Activated naive CD8-positive, alpha-beta T cell treated with anti-CD3 and anti-CD28 coated beads for 36 hours (primary cell): Measurements from ENCODE around the gene SEL1L3. TPM values are rescaled to one million over a fixed set of nuclear protein-coding genes. Genes with fewer than 3 reads are reported as not detected.

Source experiments
- DNase-seq: peaks from one replicate; pipeline ENCODE4 v3.0.0; 2021
- H3K27ac Mint-ChIP-seq: one replicate; pipeline ENCODE4 v1.8.0; 2022; ENCODE audit warnings: mild to moderate bottlenecking, moderate library complexity, mixed read lengths
- H3K27me3 Mint-ChIP-seq: one replicate; pipeline ENCODE4 v1.8.0; 2022; ENCODE audit warnings: mild to moderate bottlenecking, mixed read lengths
- H3K36me3 Mint-ChIP-seq: one replicate; pipeline ENCODE4 v1.8.0; 2021; ENCODE audit warnings: mild to moderate bottlenecking, mixed read lengths
- H3K4me1 Mint-ChIP-seq: one replicate; pipeline ENCODE4 v1.8.0; 2021; ENCODE audit warnings: mixed read lengths
- H3K4me3 Mint-ChIP-seq: one replicate; pipeline ENCODE4 v1.8.0; 2022; ENCODE audit warnings: mild to moderate bottlenecking, moderate library complexity, mixed read lengths
- H3K9me3 Mint-ChIP-seq: one replicate; pipeline ENCODE4 v1.8.0; 2022; ENCODE audit warnings: mixed read lengths
- total RNA-seq, 2 experiments: library from RNA; stranded (reverse); gene quantifications; one replicate each; pipeline ENCODE4 v1.2.3, GENCODE V29; 2021

SEL1L3 gene
- total RNA-seq, 2 experiments from 2014 or later = 25.5 to 27.1 TPM

GRCh38 chr4:25749150-25749794 lies 113.5 kb downstream of the SEL1L3 start:
- Mint-ChIP-seq H3K4me1 (no peaks in the 10 kb centered on the region), H3K4me3 (no peak overlapping the region), H3K27ac (no peak overlapping the region), H3K9me3 (no peaks in the 10 kb centered on the region), H3K27me3 (no peaks in the 10 kb centered on the region), H3K36me3 (peaks cover 9% of the 10 kb centered on the region)
- DNase-seq = no peak

- DNase-seq = no peak
- Mint-ChIP-seq H3K36me3 (peaks cover 11% of the 10 kb centered on the region), H3K27me3 (no peaks in the 10 kb centered on the region), H3K27ac (no peak overlapping the region), H3K9me3 (no peaks in the 10 kb centered on the region), H3K4me3 (no peak overlapping the region), H3K4me1 (no peaks in the 10 kb centered on the region)
These were observed 118.8 kb downstream of the SEL1L3 start for GRCh38 chr4:25743971-25744370.

GRCh38 chr4:25729564-25729963 lies 133.2 kb downstream of the SEL1L3 start:
- H3K9me3 Mint-ChIP-seq = no peaks in the 10 kb centered on the region
- no peaks in the 10 kb centered on the region for H3K27me3 Mint-ChIP-seq
- DNase-seq = no peak
- H3K4me1 Mint-ChIP-seq = no peaks in the 10 kb centered on the region
- H3K4me3 Mint-ChIP-seq = no peak overlapping the region
- no peak overlapping the region for H3K27ac Mint-ChIP-seq
- no peaks in the 10 kb centered on the region for H3K36me3 Mint-ChIP-seq

DNA sequence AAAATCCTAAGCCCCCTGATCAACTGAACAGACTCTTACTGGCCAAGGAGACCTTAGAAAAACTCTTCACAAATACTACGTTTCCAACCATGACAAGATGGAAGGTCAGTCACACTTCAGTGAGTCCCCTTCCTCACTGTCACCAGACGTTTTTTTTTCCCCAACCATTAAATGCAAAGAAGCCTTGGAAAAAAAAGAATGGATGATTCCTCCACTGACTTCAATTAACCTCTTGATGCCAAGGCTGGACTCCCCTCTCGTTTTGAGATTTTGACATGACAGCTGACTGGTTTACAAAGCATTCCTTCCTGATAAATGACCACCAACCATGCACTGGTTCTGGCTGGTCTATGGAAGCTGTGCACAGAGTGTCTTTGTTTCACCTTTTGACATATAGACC lies 133.9 kb downstream of the SEL1L3 start:
- DNase-seq = no peak
- H3K4me1 Mint-ChIP-seq = no peaks in the 10 kb centered on the region
- no peaks in the 10 kb centered on the region for H3K27me3 Mint-ChIP-seq

DNA sequence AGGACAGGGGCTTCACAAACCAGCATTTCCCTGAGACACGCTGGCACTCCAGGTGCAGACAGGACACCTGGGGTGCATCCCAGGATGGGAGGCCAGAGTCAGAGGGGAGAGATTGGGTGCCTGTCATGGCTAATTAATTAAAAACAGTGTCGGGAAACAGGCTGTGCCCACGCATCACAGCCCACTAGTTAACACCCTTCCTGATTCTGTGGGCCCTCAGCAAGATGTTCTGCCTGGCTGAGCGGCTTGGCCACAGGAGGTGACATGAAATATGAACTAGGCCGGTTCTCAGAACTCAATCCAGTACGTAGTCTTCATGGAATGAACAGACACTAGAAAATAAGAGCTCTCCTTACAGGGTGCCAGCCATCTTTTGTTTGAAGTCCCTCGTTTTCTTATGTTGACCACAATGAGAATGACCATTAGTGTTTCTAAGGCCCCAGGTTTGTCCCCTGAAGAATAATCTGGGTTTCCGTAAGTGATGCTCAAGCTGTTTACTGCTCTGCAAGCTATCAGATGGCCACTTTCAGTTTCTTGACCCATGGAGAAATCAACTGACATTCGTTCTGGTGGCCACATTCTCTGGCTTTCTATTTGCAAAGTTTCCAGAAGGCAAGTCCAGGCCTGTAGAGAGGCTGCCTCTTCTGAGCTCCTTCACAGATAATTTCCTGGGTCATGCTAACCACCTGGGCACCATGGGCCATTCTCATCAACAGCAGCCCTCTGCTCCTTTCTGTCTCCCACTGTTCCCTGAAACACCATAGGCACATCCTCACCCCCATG lies 134.9 kb downstream of the SEL1L3 start:
- H3K27me3 Mint-ChIP-seq = no peaks in the 10 kb centered on the region
- H3K9me3 Mint-ChIP-seq = no peaks in the 10 kb centered on the region
- H3K27ac Mint-ChIP-seq = no peak overlapping the region
- no peak overlapping the region for H3K4me3 Mint-ChIP-seq
- H3K36me3 Mint-ChIP-seq = no peaks in the 10 kb centered on the region
- H3K4me1 Mint-ChIP-seq = no peaks in the 10 kb centered on the region
- DNase-seq = no peak

More for the DNA sequence above, 133.9 kb downstream of the SEL1L3 start:
- H3K9me3 Mint-ChIP-seq = no peaks in the 10 kb centered on the region
- no peaks in the 10 kb centered on the region for H3K36me3 Mint-ChIP-seq
- no peak overlapping the region for H3K27ac Mint-ChIP-seq
- no peak overlapping the region for H3K4me3 Mint-ChIP-seq

DNA sequence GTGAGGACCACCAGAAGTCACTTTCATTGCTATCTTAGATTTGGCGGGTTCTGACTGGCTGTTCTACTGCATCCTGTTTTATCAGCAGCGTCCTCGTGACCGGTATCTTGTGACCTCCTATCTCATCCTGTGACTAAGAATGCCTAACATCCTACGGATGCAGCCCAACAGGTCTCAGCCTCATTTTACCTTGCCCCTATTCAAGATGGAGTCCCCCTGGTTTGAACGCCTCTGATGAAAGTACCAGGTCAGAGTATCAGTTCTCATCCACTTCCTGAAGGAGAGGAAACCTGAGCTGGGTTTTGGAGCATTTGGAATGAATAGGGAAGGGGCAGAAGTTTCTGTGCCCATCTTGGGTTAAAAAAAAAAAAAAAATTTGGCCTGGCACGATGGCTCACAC lies 136.9 kb downstream of the SEL1L3 start:
- Mint-ChIP-seq H3K27me3 (no peaks in the 10 kb centered on the region), H3K36me3 (no peaks in the 10 kb centered on the region), H3K4me1 (no peaks in the 10 kb centered on the region), H3K27ac (no peak overlapping the region), H3K4me3 (no peak overlapping the region), H3K9me3 (no peaks in the 10 kb centered on the region)
- no peak for DNase-seq

DNA sequence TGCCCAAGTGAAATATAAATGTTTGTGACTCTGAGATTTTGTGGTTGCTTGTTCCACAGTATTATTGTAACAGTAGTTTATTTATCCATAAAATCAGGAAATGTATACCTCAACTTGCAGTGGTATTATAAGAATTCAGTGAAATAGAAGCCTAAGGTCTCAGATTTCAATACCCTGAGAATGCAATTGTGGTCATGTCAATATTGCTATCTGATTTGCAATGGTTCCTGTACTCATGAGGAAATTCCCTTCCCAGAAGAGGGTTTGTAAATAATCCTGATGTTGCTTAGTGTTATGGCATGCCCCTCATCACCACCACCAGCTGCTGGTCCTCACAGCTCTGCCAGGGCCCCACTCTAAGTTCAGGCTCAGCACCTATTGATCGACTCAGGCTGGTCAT lies 139.4 kb downstream of the SEL1L3 start:
- H3K36me3 Mint-ChIP-seq = no peaks in the 10 kb centered on the region
- no peak overlapping the region for H3K4me3 Mint-ChIP-seq
- H3K9me3 Mint-ChIP-seq = no peaks in the 10 kb centered on the region
- no peaks in the 10 kb centered on the region for H3K27me3 Mint-ChIP-seq
- no peak for DNase-seq
- H3K27ac Mint-ChIP-seq = no peak overlapping the region
- no peaks in the 10 kb centered on the region for H3K4me1 Mint-ChIP-seq

- H3K9me3 Mint-ChIP-seq = no peaks in the 10 kb centered on the region
- no peaks in the 10 kb centered on the region for H3K27me3 Mint-ChIP-seq
- no peaks in the 10 kb centered on the region for H3K4me1 Mint-ChIP-seq
- DNase-seq = no peak
- H3K4me3 Mint-ChIP-seq = no peak overlapping the region
- H3K36me3 Mint-ChIP-seq = no peaks in the 10 kb centered on the region
- H3K27ac Mint-ChIP-seq = no peak overlapping the region
These were observed 139.8 kb downstream of the SEL1L3 start for GRCh38 chr4:25722964-25723363.

GRCh38 chr4:25713812-25714211 lies 149.0 kb downstream of the SEL1L3 start:
- no peaks in the 10 kb centered on the region for H3K4me1 Mint-ChIP-seq
- H3K36me3 Mint-ChIP-seq = no peaks in the 10 kb centered on the region
- H3K4me3 Mint-ChIP-seq = no peak overlapping the region
- H3K27me3 Mint-ChIP-seq = no peaks in the 10 kb centered on the region
- H3K9me3 Mint-ChIP-seq = peaks cover 2% of the 10 kb centered on the region
- DNase-seq = no peak
- H3K27ac Mint-ChIP-seq = no peak overlapping the region

- Mint-ChIP-seq H3K9me3 (peaks cover 4% of the 10 kb centered on the region), H3K27me3 (no peaks in the 10 kb centered on the region), H3K4me3 (no peak overlapping the region), H3K36me3 (no peaks in the 10 kb centered on the region), H3K4me1 (no peaks in the 10 kb centered on the region), H3K27ac (no peak overlapping the region)
- DNase-seq = no peak
These were observed 150.2 kb downstream of the SEL1L3 start for GRCh38 chr4:25712611-25713010.

- H3K4me3 Mint-ChIP-seq = no peak overlapping the region
- peaks cover 4% of the 10 kb centered on the region for H3K9me3 Mint-ChIP-seq
- H3K27ac Mint-ChIP-seq = no peak overlapping the region
- no peak for DNase-seq
- H3K36me3 Mint-ChIP-seq = no peaks in the 10 kb centered on the region
- no peaks in the 10 kb centered on the region for H3K27me3 Mint-ChIP-seq
- no peaks in the 10 kb centered on the region for H3K4me1 Mint-ChIP-seq
These were observed 152.2 kb downstream of the SEL1L3 start for GRCh38 chr4:25710637-25711036.

DNA sequence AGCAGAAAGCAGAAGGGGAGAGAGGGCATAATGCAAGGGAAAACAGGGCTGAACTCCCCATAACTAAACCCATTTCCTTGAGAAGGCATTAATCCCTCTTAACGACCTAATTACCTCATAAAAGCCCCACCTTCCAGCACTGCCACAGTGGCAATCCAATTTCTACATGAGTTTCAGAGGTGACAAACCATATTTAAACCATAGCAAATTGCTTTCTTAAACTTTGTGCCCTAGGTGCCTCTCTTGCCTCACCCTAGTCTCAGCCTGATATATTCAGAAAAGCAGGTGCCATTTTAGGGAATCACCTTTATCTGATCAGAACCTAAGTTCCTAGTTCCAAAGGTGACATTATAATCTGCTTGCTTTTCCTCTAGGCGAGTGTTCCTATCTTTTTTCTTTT lies 158.3 kb downstream of the SEL1L3 start:
- Mint-ChIP-seq H3K4me3 (no peak overlapping the region), H3K27ac (no peak overlapping the region), H3K36me3 (no peaks in the 10 kb centered on the region), H3K9me3 (peaks cover 4% of the 10 kb centered on the region), H3K27me3 (no peaks in the 10 kb centered on the region), H3K4me1 (no peaks in the 10 kb centered on the region)
- DNase-seq = no peak

DNA sequence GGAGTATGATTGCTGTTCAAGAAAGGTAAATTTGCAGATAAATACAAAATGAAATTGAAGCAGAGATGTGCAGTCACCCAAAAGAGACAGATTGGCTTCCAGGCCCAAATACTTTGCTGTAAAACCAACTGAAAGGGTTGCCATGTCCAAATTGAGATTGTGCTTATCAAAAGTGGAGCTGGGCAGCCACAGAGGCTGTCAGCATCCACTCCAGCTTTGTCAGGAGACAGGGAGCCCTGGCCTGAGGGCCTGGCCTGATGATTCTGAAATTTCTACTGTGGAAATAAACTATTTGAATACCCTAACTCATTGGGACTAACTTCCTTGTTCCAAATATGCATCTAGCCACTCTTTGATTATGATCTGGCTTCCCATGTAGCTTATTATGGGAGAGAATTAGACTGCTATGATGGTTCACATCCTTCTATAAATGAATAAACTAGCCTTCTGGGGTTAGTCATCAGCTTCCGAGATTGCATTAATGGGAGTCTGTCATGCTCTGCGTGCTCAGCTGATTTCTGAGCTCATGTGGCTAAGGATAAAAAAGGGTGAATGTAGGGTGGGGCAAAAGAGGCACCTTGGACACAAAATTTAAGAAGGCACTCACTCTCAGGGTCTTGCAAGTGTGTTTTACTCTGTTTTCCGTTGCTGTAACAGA lies 158.9 kb downstream of the SEL1L3 start:
- Mint-ChIP-seq H3K9me3 (peaks cover 2% of the 10 kb centered on the region), H3K4me1 (no peaks in the 10 kb centered on the region), H3K36me3 (no peaks in the 10 kb centered on the region), H3K27ac (no peak overlapping the region), H3K4me3 (no peak overlapping the region), H3K27me3 (no peaks in the 10 kb centered on the region)
- DNase-seq = no peak

GRCh38 chr4:25702848-25703247 lies 159.9 kb downstream of the SEL1L3 start:
- H3K27ac Mint-ChIP-seq = no peak overlapping the region
- no peaks in the 10 kb centered on the region for H3K36me3 Mint-ChIP-seq
- no peak overlapping the region for H3K4me3 Mint-ChIP-seq
- H3K27me3 Mint-ChIP-seq = no peaks in the 10 kb centered on the region
- H3K9me3 Mint-ChIP-seq = no peaks in the 10 kb centered on the region
- H3K4me1 Mint-ChIP-seq = no peaks in the 10 kb centered on the region
- no peak for DNase-seq

DNA sequence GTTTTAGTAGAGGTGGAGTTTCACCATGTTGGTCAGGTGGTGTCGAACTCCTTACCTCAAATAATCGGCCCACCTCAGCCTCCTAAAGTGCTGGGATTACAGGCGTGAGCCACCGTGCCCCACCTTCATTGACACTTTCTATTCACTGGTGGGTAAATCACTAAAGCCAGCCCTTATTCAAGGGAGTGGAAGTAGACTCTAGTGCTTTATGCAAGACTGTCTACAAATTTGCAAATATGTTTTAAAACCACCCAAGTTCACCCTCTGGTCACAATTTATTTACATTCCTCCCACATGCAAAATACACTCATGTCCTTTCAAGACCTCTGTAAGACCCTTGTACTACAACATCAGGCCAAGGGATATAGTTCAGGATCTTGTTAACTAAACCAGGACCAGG lies 162.1 kb downstream of the SEL1L3 start:
- DNase-seq = no peak
- Mint-ChIP-seq H3K27me3 (no peaks in the 10 kb centered on the region), H3K4me3 (no peak overlapping the region), H3K27ac (no peak overlapping the region), H3K9me3 (no peaks in the 10 kb centered on the region), H3K36me3 (no peaks in the 10 kb centered on the region), H3K4me1 (no peaks in the 10 kb centered on the region)
